GM19455 (cell line): ENCODE measurements around the gene TCF15.
"Not testable (repeated sequence)": the region's sequence is repeated elsewhere in the genome, so short reads cannot be mapped to it uniquely, and the experiment has no call there.

Experiments
- ATAC-seq: cut with Tn5 transposase; IDR thresholded peaks from one replicate; pipeline ENCODE4 v1.9.1; 2021; ENCODE audit not compliant: unreplicated experiment

Gene TCF15

GRCh38 chr20:642398-643174, 32.5 kb upstream of the TCF15 start:
- no peak for ATAC-seq

GRCh38 chr20:642013-642397, 31.9 kb upstream of the TCF15 start:
- ATAC-seq: not testable (repeated sequence)

- ATAC-seq: no peak
Observed at GRCh38 chr20:641516-641875, 31.4 kb upstream of the TCF15 start.

- no peak for ATAC-seq
Observed at GRCh38 chr20:640674-641515, 30.8 kb upstream of the TCF15 start.

GRCh38 chr20:638579-638978, 28.5 kb upstream of the TCF15 start:
- no peak for ATAC-seq

GRCh38 chr20:637559-637958, 27.4 kb upstream of the TCF15 start:
- ATAC-seq: no peak

- ATAC-seq: no peak
Observed at GRCh38 chr20:635893-636338, 25.8 kb upstream of the TCF15 start.

- ATAC-seq: no peak
Observed at GRCh38 chr20:635028-635892, 25.2 kb upstream of the TCF15 start.

GRCh38 chr20:634148-634925, 24.2 kb upstream of the TCF15 start:
- no peak for ATAC-seq

- no peak for ATAC-seq
Observed at GRCh38 chr20:631101-631500, 21.0 kb upstream of the TCF15 start.

GRCh38 chr20:626579-626978, 16.5 kb upstream of the TCF15 start:
- ATAC-seq: no peak

- ATAC-seq: no peak
Observed at GRCh38 chr20:625360-625932, 15.3 kb upstream of the TCF15 start.

- no peak for ATAC-seq
Observed at GRCh38 chr20:623704-624103, 13.6 kb upstream of the TCF15 start.

GRCh38 chr20:623021-623420, 12.9 kb upstream of the TCF15 start:
- ATAC-seq: no peak

GRCh38 chr20:622161-622560, 12.1 kb upstream of the TCF15 start:
- ATAC-seq: no peak

- no peak for ATAC-seq
Observed at GRCh38 chr20:621125-621756, 11.1 kb upstream of the TCF15 start.

GRCh38 chr20:620246-620645, 10.1 kb upstream of the TCF15 start:
- ATAC-seq: no peak

GRCh38 chr20:618980-619379, 8.9 kb upstream of the TCF15 start:
- no peak for ATAC-seq

GRCh38 chr20:617934-618690, 8.0 kb upstream of the TCF15 start:
- ATAC-seq: no peak
